Right ventricle myocardium superior (tissue), 1 donor: Measurements from ENCODE around the gene GOLIM4. TPM values are rescaled to one million over a fixed set of nuclear protein-coding genes. Genes with fewer than 3 reads are reported as not detected.

Source experiments
- ATAC-seq: fragments of 200-7000 bp; cut with Tn5 transposase; one replicate; pipeline ENCODE4 v1.9.1; 2020; ENCODE audit warnings: mild to moderate bottlenecking; ENCODE audit not compliant: poor library complexity
- DNase-seq: peaks from one replicate; pipeline ENCODE4 v3.0.0-alpha.2; 2020
- intact Hi-C: fragments of 100-400 bp; cut with DNase I; formaldehyde crosslinking; loops from one replicate; pipeline ENCODE4 v1.11.2; 2022
- total RNA-seq: library from RNA; stranded (reverse); fragmentation: NEBNext Ultra II Directional; extraction: Animal tissue kit (Norgen Biotek cat#: 25700); gene quantifications from one replicate; pipeline ENCODE4 v1.2.1, GENCODE V29; 2021
- donor health status: DM: no; HTN: yes; CAD: no; lungs with severe emphysema.

GOLIM4 gene
- total RNA-seq, 1 donor from 2014 or later = 52.6 TPM

- DNase-seq (no peak), ATAC-seq (no peak)
- intact Hi-C loops = no loop called here
These were observed 121.8 kb downstream of the GOLIM4 start for GRCh38 chr3:167973901-167974300.

DNA sequence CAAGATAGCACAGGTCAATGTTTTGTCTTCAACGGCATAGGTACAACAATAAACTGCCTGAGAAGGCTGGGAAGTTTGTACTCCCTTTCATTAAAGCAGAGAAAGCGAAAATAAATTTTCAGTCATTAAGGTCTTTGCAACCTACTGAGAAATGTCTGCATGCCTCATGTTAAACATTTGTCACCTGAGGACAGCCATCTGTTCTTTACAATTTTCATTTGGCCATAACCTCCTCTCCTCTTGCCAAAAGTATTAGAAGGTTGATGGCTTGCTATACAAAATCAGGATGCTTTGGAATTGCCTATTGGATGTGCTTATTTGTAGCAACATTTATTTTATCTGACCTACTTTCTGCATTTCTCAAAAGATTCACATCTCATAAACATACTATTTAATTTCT lies 122.7 kb downstream of the GOLIM4 start:
- intact Hi-C loops = no loop called here
- no peak for DNase-seq
- no peak for ATAC-seq

- intact Hi-C loops = no loop called here
These were observed 123.2 kb downstream of the GOLIM4 start for GRCh38 chr3:167972502-167972901.

DNA sequence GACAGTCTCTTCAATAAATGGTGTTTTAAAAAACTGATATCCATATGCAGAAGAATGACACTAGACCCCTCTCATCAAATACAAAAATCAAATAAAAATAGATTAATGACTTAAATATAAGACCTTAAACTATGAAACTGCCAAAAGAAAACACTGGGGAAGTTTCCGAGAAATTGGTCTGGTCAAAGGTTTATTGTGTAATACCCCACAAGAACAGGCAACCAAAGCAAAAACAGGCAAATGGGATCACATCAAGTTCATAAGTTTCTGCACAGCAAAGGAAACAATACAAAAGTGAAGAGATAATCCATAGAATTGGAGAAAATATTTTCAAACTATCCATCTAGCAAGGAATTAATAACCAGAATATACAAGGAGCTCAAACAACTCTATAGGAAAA lies 126.2 kb downstream of the GOLIM4 start:
- intact Hi-C loops = no loop called here
- ATAC-seq = no peak
- DNase-seq = no peak

More at GRCh38 chr3:167972502-167972901, 123.2 kb downstream of the GOLIM4 start:
- DNase-seq (no peak), ATAC-seq (no peak)

GRCh38 chr3:167967257-167968036 lies 128.3 kb downstream of the GOLIM4 start:
- DNase-seq (peak; percentile 18), ATAC-seq (no peak)
- intact Hi-C loops = no loop called here
